Suppressor macrophage (primary cell): ENCODE data around the gene RIC8B.
"Not testable (repeated sequence)": the region's sequence is repeated elsewhere in the genome, so short reads cannot be mapped to it uniquely, and the experiment has no call there.

Experiments
- DNase-seq, 4 experiments: peaks; one replicate each; pipeline ENCODE4 v3.0.0-alpha.2; 2020 to 2022
- total RNA-seq, 17 experiments: gene quantifications; one replicate each; lab custom pipeline; 2026; ENCODE audit warnings: mixed read lengths in 6 of 17, inconsistent platforms in 3 of 17; lab: John Stamatoyannopoulos, UW

RIC8B gene, protein sequence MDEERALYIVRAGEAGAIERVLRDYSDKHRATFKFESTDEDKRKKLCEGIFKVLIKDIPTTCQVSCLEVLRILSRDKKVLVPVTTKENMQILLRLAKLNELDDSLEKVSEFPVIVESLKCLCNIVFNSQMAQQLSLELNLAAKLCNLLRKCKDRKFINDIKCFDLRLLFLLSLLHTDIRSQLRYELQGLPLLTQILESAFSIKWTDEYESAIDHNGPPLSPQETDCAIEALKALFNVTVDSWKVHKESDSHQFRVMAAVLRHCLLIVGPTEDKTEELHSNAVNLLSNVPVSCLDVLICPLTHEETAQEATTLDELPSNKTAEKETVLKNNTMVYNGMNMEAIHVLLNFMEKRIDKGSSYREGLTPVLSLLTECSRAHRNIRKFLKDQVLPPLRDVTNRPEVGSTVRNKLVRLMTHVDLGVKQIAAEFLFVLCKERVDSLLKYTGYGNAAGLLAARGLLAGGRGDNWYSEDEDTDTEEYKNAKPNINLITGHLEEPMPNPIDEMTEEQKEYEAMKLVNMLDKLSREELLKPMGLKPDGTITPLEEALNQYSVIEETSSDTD
- total RNA-seq: 3.3 to 10.2 (median 6.3) reads per million in 17 experiments

DNA sequence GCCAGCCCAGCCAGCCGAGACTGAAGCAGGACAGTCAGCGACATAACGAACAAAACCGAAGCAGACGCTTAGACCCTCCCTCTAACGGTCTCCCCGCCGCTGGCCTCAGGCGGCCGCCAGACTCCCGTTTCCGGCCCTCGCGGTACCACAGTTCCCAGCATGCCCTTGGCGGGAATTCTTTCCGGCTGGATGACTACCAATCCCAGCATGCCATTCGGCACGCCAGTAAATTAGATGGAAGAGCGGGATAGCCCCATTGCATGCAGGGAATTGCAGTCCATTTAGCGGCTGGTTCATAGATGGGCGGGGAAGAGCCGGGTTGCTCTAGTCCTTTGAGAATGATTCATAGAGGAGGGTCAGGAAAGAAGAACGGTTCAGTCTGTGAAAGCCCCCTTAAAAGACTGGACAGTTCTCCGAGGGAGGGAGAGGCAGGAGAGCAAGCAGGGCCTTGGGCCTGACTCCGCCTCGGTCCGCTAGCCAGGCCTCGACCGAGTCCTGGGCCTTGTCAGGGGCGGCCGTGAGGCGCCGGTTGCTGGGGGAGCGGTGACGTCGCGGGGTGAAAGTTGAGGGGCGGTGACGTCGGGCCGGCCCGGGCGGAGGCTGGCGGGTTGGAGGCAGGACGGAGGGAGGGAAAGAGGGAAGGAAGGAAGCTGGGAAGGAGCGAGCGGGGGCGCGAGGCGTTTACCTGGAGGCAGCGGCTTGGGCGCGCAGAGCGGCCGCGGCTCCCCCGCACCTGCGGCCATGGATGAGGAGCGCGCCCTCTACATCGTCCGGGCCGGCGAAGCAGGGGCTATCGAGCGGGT lies at the start of gene RIC8B:
TSS of gene RIC8B (plus strand) at position 678 of the 803 bp plus-strand sequence. CDS start at position 742, 64 bp downstream.
- DNase-seq: peak; percentile 94 to 98 (median 96)

DNA sequence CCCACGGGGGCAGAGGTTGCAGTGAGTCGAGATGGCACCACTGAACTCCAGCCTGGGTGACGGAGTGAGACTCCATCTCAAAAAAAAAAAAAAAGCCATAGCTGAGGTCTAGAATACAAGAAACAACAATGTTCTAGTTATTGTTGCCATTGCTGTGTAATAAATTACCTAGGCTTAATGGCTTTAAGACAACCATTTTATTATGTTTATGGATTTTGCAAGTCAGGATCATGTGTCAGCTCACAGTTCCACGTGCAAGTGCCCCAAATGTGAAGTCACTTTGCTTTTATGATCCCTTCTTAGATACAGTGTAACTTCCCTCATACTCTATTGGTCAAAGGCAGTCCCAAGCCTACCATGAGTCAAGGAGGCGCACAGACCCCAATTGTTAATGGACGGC lies 49.5 kb upstream of the RIC8B start:
- no peak for DNase-seq

DNA sequence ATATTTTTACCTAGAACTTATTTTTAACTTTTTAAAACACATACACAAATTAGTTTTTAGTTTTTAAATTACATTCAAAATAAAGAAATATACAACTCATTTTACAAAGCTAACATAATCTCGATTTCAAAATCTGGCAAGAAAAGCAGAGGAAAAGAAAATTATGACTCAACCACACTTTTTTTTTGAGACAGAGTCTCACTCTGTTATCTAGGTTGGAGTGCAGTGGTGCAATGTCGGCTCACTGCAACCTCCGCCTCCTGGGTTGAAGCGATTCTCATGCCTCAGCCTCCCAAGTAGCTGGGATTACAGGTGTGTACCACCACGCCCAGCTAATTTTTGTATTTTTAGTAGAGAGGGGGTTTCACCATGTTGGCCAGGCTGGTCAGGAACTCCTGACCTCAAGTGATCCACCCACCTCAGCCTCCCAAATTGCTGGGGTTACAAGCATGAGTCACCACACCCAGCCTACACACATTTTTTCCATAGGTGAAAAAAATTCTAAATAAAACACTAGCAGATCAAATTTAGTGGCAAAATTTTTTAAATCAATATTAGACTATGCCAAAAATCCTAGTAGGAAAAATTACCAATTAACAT lies 47.8 kb upstream of the RIC8B start:
- DNase-seq: not testable (repeated sequence)

DNA sequence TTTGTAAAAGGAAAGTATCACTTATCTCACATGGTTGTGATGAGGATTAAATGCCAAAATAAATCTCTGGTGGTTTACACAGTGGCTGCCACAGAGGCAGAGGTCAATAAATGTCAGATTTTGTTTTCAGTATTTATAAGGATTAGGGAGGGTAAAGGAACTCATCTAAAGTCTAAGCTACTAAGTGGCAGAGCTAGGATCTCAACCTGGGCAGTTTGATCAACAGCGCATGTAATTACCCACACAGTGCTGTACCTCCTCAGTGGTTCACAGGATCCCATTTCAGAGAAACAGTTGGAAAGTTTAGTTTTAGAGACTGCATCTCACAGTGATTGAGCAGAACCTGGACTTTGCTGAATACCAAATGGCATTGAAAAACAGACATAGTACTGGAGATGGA lies 44.9 kb upstream of the RIC8B start:
- no peak for DNase-seq

DNA sequence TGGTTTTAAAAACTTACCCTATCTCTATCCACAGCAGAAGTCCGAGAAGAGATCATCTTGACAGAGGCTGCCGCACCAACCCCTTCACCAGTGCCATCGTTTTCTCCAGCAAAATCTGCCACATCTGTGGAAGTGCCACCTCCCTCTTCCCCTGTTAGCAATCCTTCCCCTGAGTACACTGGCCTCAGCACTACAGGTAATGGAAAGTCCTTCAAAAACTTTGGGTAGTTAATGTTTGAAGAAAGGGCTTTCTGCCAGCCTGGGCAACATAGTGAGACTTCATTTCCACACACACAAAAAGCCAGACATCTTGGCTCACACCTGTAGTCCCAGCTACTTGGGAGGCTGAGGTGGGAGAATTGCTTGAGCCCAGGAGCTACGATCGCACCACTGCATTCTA lies 41.6 kb upstream of the RIC8B start:
- no peak for DNase-seq

DNA sequence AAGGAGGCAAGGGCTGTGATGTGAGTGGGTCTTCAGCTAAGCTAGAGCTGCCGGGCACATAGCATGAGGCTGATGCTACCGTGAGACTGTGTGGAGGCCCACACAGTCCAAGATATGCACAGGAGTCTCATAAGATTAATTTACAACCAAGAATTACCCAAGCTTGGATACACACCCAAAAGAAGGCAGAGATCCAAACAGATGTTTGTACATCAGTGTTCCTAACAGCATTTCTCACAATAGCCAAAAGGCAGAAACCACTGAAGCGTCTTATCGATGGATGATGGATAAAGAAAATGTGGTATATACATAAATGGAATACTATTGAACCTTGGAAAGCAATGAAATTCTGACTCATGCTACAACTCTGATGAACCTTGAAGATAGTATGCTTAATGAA lies 40.8 kb upstream of the RIC8B start:
- DNase-seq: no peak

DNA sequence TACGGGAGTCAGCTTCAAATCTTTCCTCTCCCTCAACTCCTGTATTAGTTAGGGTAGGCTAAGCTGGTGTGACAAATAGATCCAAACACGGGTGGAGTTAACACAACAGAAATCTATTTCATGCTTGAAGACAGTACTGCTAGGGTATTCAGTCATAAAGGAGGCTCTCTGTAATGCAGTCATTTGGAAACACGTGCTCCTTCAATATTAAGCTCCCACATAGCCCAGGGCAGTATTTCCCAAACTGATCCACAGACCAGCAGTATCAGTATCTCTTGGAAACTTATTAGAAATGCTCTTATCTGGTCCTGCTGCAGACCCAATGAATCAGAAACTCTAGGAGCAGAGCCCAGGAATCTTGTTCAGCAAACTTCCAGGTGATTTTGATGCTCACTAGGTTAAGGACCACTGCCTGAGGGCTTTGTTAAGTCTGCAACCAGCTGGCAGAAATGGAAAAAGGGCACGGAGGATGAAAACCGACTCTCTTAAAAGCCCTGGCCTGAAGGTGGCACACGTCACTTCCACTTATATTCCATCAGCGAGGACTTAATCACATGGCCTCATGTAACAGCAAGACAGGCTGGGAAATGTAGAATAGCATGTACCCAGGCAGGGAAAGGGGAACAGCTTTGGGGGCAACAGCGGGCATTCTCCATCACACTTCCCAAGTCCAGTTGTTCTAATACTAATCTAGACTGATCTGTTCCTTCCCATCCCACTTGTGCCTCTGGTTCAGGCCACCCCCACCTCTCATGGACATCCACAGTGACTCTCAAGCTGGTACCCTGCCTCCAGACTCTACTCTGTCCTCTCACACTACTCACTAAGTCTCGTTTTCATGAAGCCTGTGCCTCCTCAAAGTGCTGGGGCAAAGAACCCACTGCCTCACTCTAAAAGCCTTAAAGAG lies 38.2 kb upstream of the RIC8B start:
- DNase-seq: peak in 3 of 4 experiments; percentile 13 to 24 (median 22)

DNA sequence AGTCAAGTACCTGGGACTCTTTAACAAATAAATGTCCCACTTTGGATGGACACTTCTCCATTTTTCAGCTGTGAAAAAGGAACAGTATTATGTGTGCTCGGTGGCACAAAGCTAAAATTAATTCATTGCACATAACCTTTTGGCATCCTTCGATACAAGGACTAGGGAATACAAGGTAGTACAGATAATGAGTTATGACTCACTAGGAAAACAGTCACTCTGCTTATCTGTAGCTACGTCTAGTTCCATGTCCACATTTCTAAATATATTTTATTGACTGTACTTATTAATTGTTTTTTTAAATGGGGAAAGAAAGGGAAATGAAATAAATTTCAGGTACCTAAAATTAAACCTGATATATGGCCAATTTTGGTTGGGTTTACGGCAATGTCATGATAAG lies 35.2 kb upstream of the RIC8B start:
- DNase-seq: peak in 1 of 4 experiments; percentile 4

DNA sequence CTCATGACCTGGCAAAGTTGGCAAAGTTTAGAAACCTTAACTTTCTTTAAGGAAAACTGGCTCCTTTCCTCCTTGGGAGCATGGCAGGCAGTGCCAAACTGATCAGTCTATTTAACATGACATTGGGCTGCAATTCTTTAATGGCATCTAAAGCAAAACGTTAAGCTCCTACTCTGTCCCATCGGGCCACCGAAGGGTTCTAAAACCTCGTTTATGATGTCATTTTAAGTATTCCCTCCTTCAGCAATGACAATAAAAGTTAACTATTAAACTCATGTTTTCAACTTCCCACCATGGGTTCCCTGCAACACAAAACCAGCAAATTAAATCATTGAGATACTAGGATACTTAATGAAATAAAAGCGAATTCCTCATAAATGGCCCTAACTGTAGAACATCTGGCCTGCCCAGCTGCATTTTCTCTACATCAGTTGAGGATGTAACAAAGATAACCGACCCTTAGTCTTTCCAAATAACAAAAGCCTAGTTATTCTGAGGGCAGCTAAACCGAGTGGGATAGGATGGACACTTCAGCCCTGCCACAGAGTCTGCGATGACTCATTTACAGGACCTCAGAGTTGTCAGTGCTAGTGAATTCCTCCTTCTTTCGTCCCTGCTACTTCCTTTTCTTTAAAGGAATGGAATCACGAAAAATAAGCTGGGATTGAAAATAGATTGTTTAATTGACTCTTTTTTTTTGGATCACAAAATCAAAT lies 34.5 kb upstream of the RIC8B start:
- peak; percentile 23 to 64 (median 54) for DNase-seq

DNA sequence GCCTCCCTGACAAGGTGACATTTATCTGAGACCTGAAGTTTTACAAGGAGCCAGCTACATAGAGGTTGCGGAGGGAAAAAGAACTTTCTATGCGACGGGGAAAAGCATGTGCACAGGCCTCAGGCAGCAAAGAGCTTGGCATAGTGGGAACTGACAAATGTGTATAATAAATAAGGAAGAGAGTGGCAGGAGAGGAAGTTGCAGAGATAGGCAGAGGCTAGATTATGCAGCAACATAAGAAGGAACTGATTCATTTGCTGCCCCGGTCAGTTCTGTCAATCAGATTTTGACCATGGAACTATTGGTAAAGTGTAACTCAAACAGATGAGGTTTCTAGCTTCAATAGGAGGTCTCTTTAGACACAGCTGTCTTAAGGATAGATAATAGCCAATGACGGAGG lies 33.7 kb upstream of the RIC8B start:
- DNase-seq: peak; percentile 63 to 83 (median 74)

DNA sequence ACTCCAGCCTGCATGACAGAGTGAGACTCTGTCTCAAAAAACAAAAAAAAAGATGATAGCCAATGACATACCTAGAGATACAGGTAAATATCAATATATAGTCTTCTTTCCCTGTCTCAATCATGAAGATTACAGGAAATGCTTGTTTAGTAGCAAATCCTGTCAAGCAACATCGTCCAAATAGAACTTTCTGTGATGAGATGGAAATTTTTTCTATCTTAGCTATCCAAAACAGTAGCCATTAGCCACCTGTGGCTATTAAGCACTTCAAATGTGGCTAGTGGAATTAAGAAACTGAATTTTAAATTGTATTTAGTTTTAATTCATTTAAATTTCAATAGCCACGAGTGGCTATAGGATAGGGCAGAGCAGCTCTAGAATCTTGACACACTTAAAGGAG lies 33.2 kb upstream of the RIC8B start:
- DNase-seq: no peak

DNA sequence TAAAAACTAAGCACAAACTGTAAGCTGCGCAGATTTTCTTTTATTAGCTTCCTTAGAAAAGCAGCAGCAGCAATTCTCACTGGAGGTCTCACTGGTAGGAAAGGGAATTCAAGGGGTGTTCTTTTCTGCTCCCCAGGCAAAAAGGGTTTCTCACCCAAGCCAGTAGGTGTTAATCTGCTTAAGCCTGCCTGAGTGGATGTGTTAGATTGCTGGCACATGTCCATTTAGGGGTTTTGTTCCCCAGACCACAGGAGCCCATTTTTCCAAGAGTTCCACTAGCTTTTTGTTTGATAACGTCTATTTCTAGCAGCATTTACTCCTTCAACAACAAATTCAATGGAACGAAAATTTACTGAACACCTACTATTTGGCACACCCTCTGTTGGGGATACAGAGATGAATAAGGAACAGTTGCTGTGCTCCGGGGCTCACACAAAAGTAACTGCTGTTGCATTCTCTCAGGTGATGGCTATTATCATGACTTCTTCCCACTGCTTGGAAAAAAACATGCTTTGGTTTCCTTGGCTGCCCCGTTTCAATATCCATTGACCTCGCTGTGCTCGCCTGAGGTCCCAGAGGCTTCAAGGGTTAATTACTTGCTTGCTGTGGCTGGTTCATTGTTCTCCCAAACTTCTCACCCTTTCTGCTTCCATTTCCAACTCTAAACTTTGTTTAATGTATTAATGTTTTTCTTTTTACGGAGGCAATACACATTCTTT lies 31.1 kb upstream of the RIC8B start:
- DNase-seq: no peak

DNA sequence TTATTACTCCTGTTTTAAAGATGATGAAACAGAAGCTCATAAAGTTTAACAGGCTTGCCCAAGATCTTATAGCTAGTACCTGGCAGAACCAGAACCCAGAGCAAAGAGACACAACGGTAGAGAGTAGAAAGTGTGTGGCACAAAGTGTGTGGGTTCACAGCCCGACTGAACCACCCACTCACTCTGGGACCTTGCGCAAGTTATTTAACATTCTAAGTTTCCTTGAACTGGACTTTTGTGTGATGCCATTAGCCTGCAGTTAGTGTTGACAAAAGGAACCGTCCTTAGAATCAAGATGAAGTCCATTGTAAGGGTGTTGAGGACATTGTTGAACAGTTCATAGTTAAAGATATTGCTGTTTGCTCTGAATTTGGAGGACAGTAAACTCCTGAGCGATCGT lies 29.9 kb upstream of the RIC8B start:
- no peak for DNase-seq

DNA sequence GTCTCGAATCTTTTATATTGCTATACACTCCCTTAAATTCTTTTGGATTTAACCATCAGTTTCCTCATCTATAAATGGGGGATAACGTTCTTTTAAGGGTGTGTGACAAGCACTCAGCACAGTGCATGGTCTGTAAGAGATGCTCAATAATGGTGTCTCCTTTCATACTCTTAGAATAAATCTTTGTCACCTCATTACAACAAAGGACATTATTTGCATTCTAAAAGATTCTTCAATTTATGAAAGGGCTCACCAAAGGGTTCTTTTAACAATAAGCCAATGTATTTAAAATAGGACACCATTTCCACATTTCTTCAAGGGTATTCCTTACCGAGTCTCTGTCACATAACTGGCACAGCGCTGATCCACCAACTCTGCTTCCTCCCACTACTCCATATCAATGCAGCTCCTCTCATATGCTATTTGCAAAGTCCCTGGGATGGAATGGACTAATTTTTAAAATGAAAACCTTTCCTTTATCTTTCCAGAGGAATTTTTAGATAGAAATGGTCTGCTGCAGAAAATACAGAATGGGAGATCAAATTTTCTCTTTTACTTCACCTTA lies 29.2 kb upstream of the RIC8B start:
- no peak for DNase-seq

DNA sequence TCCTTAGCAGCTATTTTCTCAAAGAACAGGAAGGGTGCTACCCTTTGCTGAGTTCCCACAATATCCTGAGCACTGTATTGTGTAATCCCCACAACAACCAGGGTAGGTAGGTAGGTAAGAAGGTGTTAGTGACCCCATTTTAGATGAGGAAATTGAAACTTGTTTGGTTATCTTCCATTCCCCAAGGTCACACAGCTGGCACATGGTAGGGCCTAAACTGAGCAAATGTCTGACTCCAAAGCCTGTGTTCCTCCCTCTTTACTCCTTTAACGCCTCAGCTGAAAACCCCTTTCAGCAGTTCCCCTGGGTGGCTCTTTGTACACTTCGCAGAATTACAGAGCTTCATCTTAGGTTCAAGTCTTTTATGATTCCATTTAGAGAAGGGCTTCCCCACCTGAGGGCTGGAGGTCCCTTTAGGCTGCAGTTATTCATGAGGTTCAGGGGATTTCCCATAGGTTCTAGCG lies 26.5 kb upstream of the RIC8B start:
- DNase-seq: no peak

DNA sequence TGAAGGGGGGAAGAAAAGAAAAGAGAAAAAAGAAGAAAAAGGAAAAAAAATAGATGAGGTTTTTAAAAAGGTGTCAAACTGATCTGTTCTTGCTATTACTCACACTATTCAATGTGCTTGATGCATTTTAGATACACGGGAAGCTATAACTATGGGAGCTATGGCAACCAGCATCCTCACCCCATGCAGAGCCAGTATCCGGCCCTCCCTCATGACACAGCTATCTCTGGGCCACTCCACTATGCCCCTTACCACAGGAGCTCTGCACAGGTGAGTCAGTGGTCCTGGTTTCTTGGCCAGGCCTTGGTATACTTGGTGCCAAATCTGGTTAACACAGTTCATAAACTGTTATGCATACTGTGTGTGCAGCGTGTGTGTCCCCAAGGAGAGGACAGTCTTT lies 24.0 kb upstream of the RIC8B start:
- DNase-seq: no peak

DNA sequence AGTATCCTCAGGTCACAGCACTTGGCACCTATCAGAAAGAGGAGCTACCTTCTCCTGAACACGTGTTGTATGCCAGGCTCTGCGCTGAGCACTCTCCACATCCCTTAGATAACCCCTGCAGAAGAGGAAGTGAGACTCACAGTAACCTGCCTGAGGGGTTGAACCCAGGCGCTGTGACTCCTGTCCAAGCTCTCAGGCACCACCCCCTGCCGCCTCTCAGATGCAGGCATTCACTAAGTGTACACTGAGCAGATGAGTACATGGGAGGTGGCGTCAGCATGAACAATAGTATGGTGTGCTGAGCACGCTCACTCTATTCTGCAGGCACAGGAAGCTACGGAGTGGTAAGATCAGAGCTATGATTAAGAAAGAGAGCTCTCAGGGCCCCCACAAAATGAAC lies 21.0 kb upstream of the RIC8B start:
- DNase-seq: no peak

DNA sequence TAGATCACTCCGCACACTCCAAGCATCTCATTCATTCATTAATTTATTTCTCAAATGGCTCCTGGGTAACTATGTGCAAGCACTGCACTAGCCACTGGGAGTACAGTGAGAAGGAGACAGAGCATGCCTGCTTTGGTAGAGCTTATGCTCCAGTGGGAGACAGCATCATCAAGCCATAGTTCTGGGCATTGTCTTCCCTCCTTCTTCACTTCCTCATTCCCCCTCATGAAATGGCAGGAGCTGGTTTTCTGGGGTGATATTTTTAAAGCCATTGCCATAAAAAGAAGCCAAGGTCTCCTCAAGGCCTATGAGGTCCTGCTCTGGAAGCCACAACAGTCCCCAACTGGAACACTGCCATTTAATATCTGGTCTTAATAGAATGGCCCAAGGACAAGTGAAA lies 20.2 kb upstream of the RIC8B start:
- no peak for DNase-seq

DNA sequence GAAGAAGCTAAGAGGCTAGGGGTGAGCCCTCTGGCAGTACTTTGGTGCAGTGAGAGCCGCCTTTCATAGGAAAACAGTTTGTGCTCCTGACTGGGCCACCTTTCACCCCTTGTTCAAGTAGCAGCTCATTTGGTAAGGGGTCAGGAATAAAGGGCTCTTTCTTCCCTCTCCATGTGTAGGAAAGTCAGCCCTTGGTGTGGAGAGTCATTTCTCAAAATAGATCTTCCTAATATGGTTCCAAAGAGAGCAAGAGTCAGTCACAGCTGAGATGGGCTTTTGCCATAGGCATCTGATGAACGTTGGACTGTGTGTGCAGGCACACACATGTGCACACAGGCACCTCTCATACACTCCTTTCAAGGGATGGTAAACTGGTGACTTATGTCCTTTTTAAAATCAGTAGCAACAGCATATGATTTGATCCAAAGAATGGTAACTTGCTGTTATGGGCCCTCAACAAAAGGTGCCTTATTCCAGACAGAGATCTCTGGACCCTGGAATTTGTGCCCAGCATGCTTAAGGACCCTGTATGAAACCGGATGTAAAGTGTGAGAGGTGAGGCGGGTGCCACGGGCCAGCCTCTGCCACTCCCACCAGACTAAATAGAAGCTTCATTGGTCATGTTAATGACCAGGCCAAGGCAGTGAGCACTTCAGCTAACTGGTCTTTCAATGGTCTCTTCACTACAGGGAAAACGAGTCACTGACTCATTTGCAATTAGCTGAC lies 16.7 kb upstream of the RIC8B start:
- DNase-seq: no peak
